IMR-90 (cell line): Measurements from ENCODE around the gene CLSTN1. TPM values are rescaled to one million over a fixed set of nuclear protein-coding genes. Genes with fewer than 3 reads are reported as not detected.
"Not testable (repeated sequence)": the region's sequence is repeated elsewhere in the genome, so short reads cannot be mapped to it uniquely, and the experiment has no call there.

Experiments used
- ATAC-seq: fragments of 200-7000 bp; cut with Tn5 transposase; 2 replicates; pipeline ENCODE4 v1.9.1; 2020; ENCODE audit warnings: low read depth, mild to moderate bottlenecking, moderate library complexity
- BruUV-seq: library from RNA; stranded (reverse); fragments of 400-500 nt; replicated peaks from 2 replicates; lab custom pipeline; 2021; lab: Mats Ljungman, UMichigan
- CTCF ChIA-PET: fragments of 300-600 bp; formaldehyde crosslinking; extraction: SDS; loops from one replicate; lab custom pipeline; 2021; ENCODE audit warnings: antibody characterized with exemption; lab: Yijun Ruan, JAX
- POLR2A ChIA-PET: fragments of 300-600 bp; sonication (Branson Sonifier 250); formaldehyde crosslinking; loops from one replicate; lab custom pipeline; 2022; ENCODE audit warnings: antibody characterized with exemption; ENCODE audit not compliant: unreplicated experiment; lab: Charles Lee
- DNase-seq: peaks from one replicate; pipeline ENCODE4 v3.0.0; 2013
- H2AFZ ChIP-seq: replicated peaks from 2 replicates; pipeline ENCODE3; 2013; ENCODE audit warnings: low read length, mild to moderate bottlenecking; ENCODE audit not compliant: poor library complexity
- H2AK5ac ChIP-seq: 2 replicates; pipeline ENCODE4 v1.6.1; 2013; ENCODE audit warnings: low read depth, low read length, inconsistent platforms
- H2AK9ac ChIP-seq: replicated peaks from 2 replicates; pipeline ENCODE3; 2013; ENCODE audit warnings: mild to moderate bottlenecking, low read depth, low read length, moderate library complexity; ENCODE audit not compliant: poor library complexity
- H2BK120ac ChIP-seq: 2 replicates; pipeline ENCODE4 v1.6.1; 2013; ENCODE audit warnings: low read depth, low read length, inconsistent platforms
- H2BK15ac ChIP-seq: 3 replicates; pipeline ENCODE4 v1.6.1; 2013; ENCODE audit warnings: low read depth, low read length, inconsistent platforms
- H2BK20ac ChIP-seq: 2 replicates; pipeline ENCODE4 v1.6.1; 2013; ENCODE audit warnings: low read depth, mild to moderate bottlenecking, inconsistent platforms, low read length, moderate library complexity
- H2BK5ac ChIP-seq: 2 replicates; pipeline ENCODE4 v1.6.1; 2013; ENCODE audit warnings: mild to moderate bottlenecking, low read depth, low read length, inconsistent platforms; ENCODE audit not compliant: poor library complexity, severe bottlenecking
- H3K14ac ChIP-seq: replicated peaks from 2 replicates; pipeline ENCODE4 v1.6.1; 2013; ENCODE audit warnings: low read depth, low read length, inconsistent platforms
- H3K18ac ChIP-seq: 2 replicates; pipeline ENCODE4 v1.6.1; 2013; ENCODE audit warnings: low read depth, low read length, control low read depth
- H3K23ac ChIP-seq: 2 replicates; pipeline ENCODE4 v1.6.1; 2013; ENCODE audit warnings: low read depth, low read length, inconsistent platforms
- H3K27ac ChIP-seq: 2 replicates; pipeline ENCODE4 v1.5.1; 2013; ENCODE audit warnings: mild to moderate bottlenecking, control low read depth, low read length; ENCODE audit not compliant: insufficient read depth
- H3K27me3 ChIP-seq: 2 replicates; pipeline ENCODE4 v1.6.1; 2013; ENCODE audit warnings: low read length; ENCODE audit not compliant: control insufficient read depth, insufficient read depth
- H3K36me3 ChIP-seq: 2 replicates; pipeline ENCODE4 v1.6.1; 2013; ENCODE audit warnings: low read length, mixed read lengths; ENCODE audit not compliant: control insufficient read depth, insufficient read depth
- H3K4ac ChIP-seq: 2 replicates; pipeline ENCODE4 v1.6.1; 2013; ENCODE audit warnings: low read depth, low read length, inconsistent platforms
- H3K4me1 ChIP-seq: 2 replicates; pipeline ENCODE4 v1.6.1; 2013; ENCODE audit warnings: low read length, mixed read lengths; ENCODE audit not compliant: control insufficient read depth, insufficient read depth
- H3K4me2 ChIP-seq: 2 replicates; pipeline ENCODE4 v1.6.1; 2013; ENCODE audit warnings: low read depth, mild to moderate bottlenecking, control low read depth, low read length, moderate library complexity
- H3K4me3 ChIP-seq: 2 replicates; pipeline ENCODE4 v1.5.1; 2013; ENCODE audit warnings: low read depth, mild to moderate bottlenecking, control low read depth, low read length, moderate library complexity; ENCODE audit not compliant: insufficient read depth
- H3K56ac ChIP-seq: 2 replicates; pipeline ENCODE4 v1.6.1; 2013; ENCODE audit warnings: low read length, inconsistent platforms; ENCODE audit not compliant: insufficient read depth; ENCODE audit errors: extremely low read depth
- H3K79me1 ChIP-seq, 2 experiments: 2 replicates each; pipeline ENCODE4 v1.6.1; 2013; ENCODE audit warnings: low read length in 2 of 2, inconsistent platforms in 1 of 2, low read depth in 1 of 2
- H3K9ac ChIP-seq: 2 replicates; pipeline ENCODE4 v1.6.1; 2013; ENCODE audit warnings: low read depth, low read length, control low read depth
- H3K9me1 ChIP-seq: 2 replicates; pipeline ENCODE4 v1.6.1; 2013; ENCODE audit warnings: low read length, inconsistent platforms; ENCODE audit not compliant: insufficient read depth
- H3K9me3 ChIP-seq: 2 replicates; pipeline ENCODE4 v1.6.1; 2013; ENCODE audit warnings: low read length; ENCODE audit not compliant: control insufficient read depth, insufficient read depth
- H4K20me1 ChIP-seq: 2 replicates; pipeline ENCODE4 v1.6.1; 2013; ENCODE audit warnings: low read length, inconsistent platforms; ENCODE audit not compliant: insufficient read depth
- H4K5ac ChIP-seq: 2 replicates; pipeline ENCODE4 v1.6.1; 2013; ENCODE audit warnings: mild to moderate bottlenecking, low read depth, low read length, control low read depth
- H4K8ac ChIP-seq, 2 experiments: 2 replicates each; pipeline ENCODE4 v1.6.1; 2013; ENCODE audit warnings: low read depth in 2 of 2, low read length in 2 of 2, control low read depth in 1 of 2, inconsistent platforms in 1 of 2
- H4K91ac ChIP-seq: 2 replicates; pipeline ENCODE4 v1.6.1; 2013; ENCODE audit warnings: low read depth, low read length, inconsistent platforms; ENCODE audit not compliant: insufficient read depth
- WGBS, 2 experiments: methylation state at CpG; one replicate each; pipeline versions ENCODE4 v1.1.5 to v1.1.7; 2013; ENCODE audit warnings: missing lambda C conversion rate in 2 of 2; ENCODE audit not compliant: insufficient read length in 1 of 2; ENCODE audit errors: extremely low coverage in 2 of 2; 5-methylcytosine and 5-hydroxymethylcytosine counted together
- dilution Hi-C: fragments of 300-500 bp; cut with HindIII; formaldehyde crosslinking; loops from one replicate; pipeline ENCODE4 v1.14.3; 2018; ENCODE audit warnings: low sequenced_read_pairs; ENCODE audit not compliant: unreplicated experiment
- in situ Hi-C: fragments of 300-500 bp; cut with MboI; formaldehyde crosslinking; loops from 3 replicates; pipeline ENCODE4 v1.14.3; 2019; ENCODE audit warnings: low sequenced_read_pairs, inconsistent platforms, mixed read lengths
- intact Hi-C: fragments of 100-400 bp; cut with micrococcal nuclease; formaldehyde crosslinking; loops from 2 replicates; pipeline ENCODE4 v1.10.0; 2022
- polyA plus RNA-seq, 3 experiments: library from polyadenylated mRNA; depleted of rRNA; stranded (reverse); fragments of >200 nt; gene quantifications; 2 replicates each; pipeline ENCODE4 v1.2.3, GENCODE V29; 2012; ENCODE audit warnings: low replicate concordance in 1 of 3
- total RNA-seq: library from RNA; depleted of rRNA; stranded (reverse); fragments of >200 nt; gene quantifications from 2 replicates; pipeline ENCODE4 v1.2.3, GENCODE V29; 2012

The CLSTN1 gene
- total and polyA plus RNA-seq, 2 of the 4 experiments (the other 2 are of a cell fraction), result 30.1 to 72.2 TPM

- H3K27me3 ChIP-seq, H2AK9ac ChIP-seq, H3K18ac ChIP-seq, H3K14ac ChIP-seq, H2BK15ac ChIP-seq, H2AFZ ChIP-seq, H4K8ac ChIP-seq, H3K9ac ChIP-seq, H2BK5ac ChIP-seq, H2BK120ac ChIP-seq, H3K4me2 ChIP-seq, H4K5ac ChIP-seq, H3K4me1 ChIP-seq, dilution Hi-C loops, H3K27ac ChIP-seq, H3K56ac ChIP-seq, H3K23ac ChIP-seq, intact Hi-C loops, H2BK20ac ChIP-seq, H3K4me3 ChIP-seq, H2AK5ac ChIP-seq, H3K36me3 ChIP-seq, POLR2A ChIA-PET, DNase-seq, H4K91ac ChIP-seq, CTCF ChIA-PET, H3K4ac ChIP-seq, ATAC-seq, BruUV-seq, in situ Hi-C loops, H3K9me3 ChIP-seq: not testable (repeated sequence)
- 95% methylated on average over 21 of the region's 25 CpGs; no CpG with 5 or more reads in 1 of the 2 experiments for WGBS, 2 experiments
- Histone ChIP-seq H3K79me1 (peaks cover 37 to 69% of the 10 kb centered on the region in 2 experiments), H4K20me1 (peaks cover 68% of the 10 kb centered on the region), H3K9me1 (peaks cover 20% of the 10 kb centered on the region)
These were observed 61.3 kb downstream of the CLSTN1 start for GRCh38 chr1:9762446-9762845.
